Breast epithelium (tissue), 4 donors: ENCODE measurements around the gene HVCN1. TPM values are rescaled to one million over a fixed set of nuclear protein-coding genes. Genes with fewer than 3 reads are reported as not detected.

Source experiments
- DNase-seq, 2 donors: peaks; one replicate each; pipeline ENCODE4 v3.0.0-alpha.2; 2019; ENCODE audit warnings: low spot score in 2 of 2
- H3K27ac ChIP-seq, 2 donors: fragments of 200-600 bp; sonication (generic) in 1 of 2; one replicate each; pipeline ENCODE4 v1.5.1; 2016 to 2019; ENCODE audit warnings: mild to moderate bottlenecking in 1 of 2
- H3K27me3 ChIP-seq, 2 donors: fragments of 200-600 bp; sonication (generic) in 1 of 2; one replicate each; pipeline versions ENCODE4 v1.5.1 to v1.6.0; 2017 to 2019; ENCODE audit warnings: control low read depth in 1 of 2, mild to moderate bottlenecking in 1 of 2
- H3K36me3 ChIP-seq: fragments of 200-600 bp; one replicate; pipeline ENCODE4 v1.5.1; 2019
- H3K4me1 ChIP-seq, 2 donors: fragments of 200-600 bp; sonication (generic); one replicate each; pipeline ENCODE4 v1.5.1; 2016 to 2019; ENCODE audit warnings: control low read depth in 1 of 2
- H3K4me3 ChIP-seq, 3 donors: fragments of 200-600 bp; sonication (generic); 1 replicate in 2 of 3; 2 replicates in 1 of 3; pipeline ENCODE4 v1.5.1; 2016 to 2019; ENCODE audit warnings: mild to moderate bottlenecking in 3 of 3, moderate library complexity in 2 of 3
- H3K9me3 ChIP-seq, 2 donors: fragments of 200-600 bp; sonication (generic) in 1 of 2; one replicate each; pipeline ENCODE4 v1.5.1; 2016 to 2019; ENCODE audit warnings: control low read depth in 1 of 2
- CTCF ChIP-seq, 3 donors: fragments of 450-650 bp; IDR thresholded peaks; one replicate each; pipeline ENCODE4 v1.5.1; 2016 to 2017; ENCODE audit warnings: antibody characterized with exemption in 3 of 3, mild to moderate bottlenecking in 3 of 3, moderate library complexity in 3 of 3
- POLR2A ChIP-seq: fragments of 450-650 bp; IDR thresholded peaks from one replicate; pipeline ENCODE4 v1.6.1; 2016; ENCODE audit warnings: antibody characterized with exemption, mild to moderate bottlenecking, moderate library complexity
- POLR2AphosphoS5 ChIP-seq, 3 donors: sonication (generic); formaldehyde crosslinking; IDR thresholded peaks; one replicate each; pipeline ENCODE4 v1.6.1; 2017; ENCODE audit warnings: antibody characterized with exemption in 3 of 3
- intact Hi-C: fragments of 100-400 bp; cut with DNase I; formaldehyde crosslinking; loops from one replicate; pipeline ENCODE4 v1.15.1; 2023; ENCODE audit warnings: low total_unique reads
- total RNA-seq, 3 donors: library from RNA; depleted of rRNA; stranded (reverse); fragments of >200 nt; gene quantifications; one replicate each; pipeline ENCODE4 v1.1.0, GENCODE V29; 2016

The HVCN1 gene
- total RNA-seq, 3 donors from 2014 or later, result 2.6 to 16.6 (median 7.6) TPM

GRCh38 chr12:110668480-110669192, 20.3 kb downstream of the HVCN1 start:
- no peaks in the 10 kb centered on the region for H3K36me3 ChIP-seq
- H3K27me3 ChIP-seq, result no peaks in the 10 kb centered on the region
- H3K27ac ChIP-seq, result no peak overlapping the region
- H3K4me3 ChIP-seq, result no peak overlapping the region
- TF ChIP-seq POLR2AphosphoS5 (IDR thresholded peaks at IDR 0.05) (no peak), CTCF (IDR thresholded peaks at IDR 0.05) (no peak), POLR2A (no peak)
- peaks cover 8 to 23% of the 10 kb centered on the region in 2 donors for H3K9me3 ChIP-seq
- intact Hi-C loops, result no loop called here
- no peaks in the 10 kb centered on the region for H3K4me1 ChIP-seq
- DNase-seq, result no peak

GRCh38 chr12:110667671-110668070, 21.2 kb downstream of the HVCN1 start:
- TF ChIP-seq CTCF (IDR thresholded peaks at IDR 0.05) (no peak), POLR2A (no peak), POLR2AphosphoS5 (IDR thresholded peaks at IDR 0.05) (no peak)

GRCh38 chr12:110666892-110667291, 22.0 kb downstream of the HVCN1 start:
- no peak for DNase-seq
- Histone ChIP-seq H3K27ac (no peak overlapping the region), H3K9me3 (peaks cover 8 to 23% of the 10 kb centered on the region in 2 donors), H3K36me3 (no peaks in the 10 kb centered on the region), H3K27me3 (no peaks in the 10 kb centered on the region), H3K4me1 (no peaks in the 10 kb centered on the region), H3K4me3 (no peak overlapping the region)
- intact Hi-C loops, result no loop called here
- no peak for TF ChIP-seq POLR2AphosphoS5 (IDR thresholded peaks at IDR 0.05)

More at GRCh38 chr12:110667671-110668070, 21.2 kb downstream of the HVCN1 start:
- H3K4me1 ChIP-seq, result no peaks in the 10 kb centered on the region
- no peak overlapping the region for H3K27ac ChIP-seq
- intact Hi-C loops, result no loop called here
- H3K27me3 ChIP-seq, result no peaks in the 10 kb centered on the region
- no peaks in the 10 kb centered on the region for H3K36me3 ChIP-seq
- H3K4me3 ChIP-seq, result no peak overlapping the region
- H3K9me3 ChIP-seq, result peaks cover 8 to 23% of the 10 kb centered on the region in 2 donors
- DNase-seq, result no peak

- H3K27me3 ChIP-seq, result no peaks in the 10 kb centered on the region
- TF ChIP-seq CTCF (IDR thresholded peaks at IDR 0.05) (no peak), POLR2A (no peak), POLR2AphosphoS5 (IDR thresholded peaks at IDR 0.05) (no peak)
- H3K27ac ChIP-seq, result no peak overlapping the region
- no peaks in the 10 kb centered on the region for H3K36me3 ChIP-seq
- no peaks in the 10 kb centered on the region for H3K4me1 ChIP-seq
- intact Hi-C loops, result no loop called here
- peak in 1 of 2 donors; percentile 22 for DNase-seq
- H3K4me3 ChIP-seq, result no peak overlapping the region
- H3K9me3 ChIP-seq, result peaks cover 8 to 20% of the 10 kb centered on the region in 2 donors
Measured at GRCh38 chr12:110661337-110661972, 27.5 kb downstream of the HVCN1 start.

GRCh38 chr12:110658878-110659277, 30.0 kb downstream of the HVCN1 start:
- no peak overlapping the region for H3K4me3 ChIP-seq
- H3K27ac ChIP-seq, result no peak overlapping the region
- intact Hi-C loops, result no loop called here
- no peaks in the 10 kb centered on the region for H3K36me3 ChIP-seq
- no peaks in the 10 kb centered on the region for H3K4me1 ChIP-seq
- H3K27me3 ChIP-seq, result no peaks in the 10 kb centered on the region
- H3K9me3 ChIP-seq, result no peaks in the 10 kb centered on the region
- no peak for DNase-seq
- TF ChIP-seq POLR2AphosphoS5 (IDR thresholded peaks at IDR 0.05), result no peak
- no peak for TF ChIP-seq CTCF (IDR thresholded peaks at IDR 0.05)
- TF ChIP-seq POLR2A, result no peak
